SU-DHL-6 (cell line): ENCODE results near the gene STPG3.
A peak's percentile ranks its signal among the peaks of the same experiment; 100 is the strongest.

Experiments used
- H2AFZ ChIP-seq: fragments of 200-600 bp; sonication (generic); 2 replicates; pipeline ENCODE4 v1.6.1; 2014; ENCODE audit warnings: low read depth, mild to moderate bottlenecking, moderate library complexity, mixed read lengths, antibody characterized with exemption, low read length; ENCODE audit not compliant: severe bottlenecking
- H3F3A ChIP-seq: fragments of 200-600 bp; shearing (Covaris generic); 2 replicates; pipeline ENCODE4 v1.6.0; 2016; ENCODE audit warnings: antibody characterized with exemption, mild to moderate bottlenecking; ENCODE audit not compliant: insufficient read depth
- H3K27ac ChIP-seq: fragments of 200-600 bp; sonication (generic); 2 replicates; pipeline ENCODE4 v1.5.1; 2016; ENCODE audit warnings: low read depth, mild to moderate bottlenecking, low read length, moderate library complexity, mixed read lengths
- H3K27me3 ChIP-seq: fragments of 200-600 bp; sonication (generic), shearing (Covaris generic); 2 replicates; pipeline ENCODE4 v1.6.0; 2014; ENCODE audit warnings: mild to moderate bottlenecking, low read length
- H3K36me3 ChIP-seq: fragments of 200-600 bp; sonication (generic); 2 replicates; pipeline ENCODE4 v1.6.1; 2014; ENCODE audit warnings: mild to moderate bottlenecking, low read length, mixed read lengths
- H3K4me2 ChIP-seq: fragments of 300-600, 200-600 bp; shearing (Covaris generic), sonication (generic); 2 replicates; pipeline ENCODE4 v1.6.0; 2014; ENCODE audit warnings: low read length, low read depth, mild to moderate bottlenecking; ENCODE audit not compliant: poor library complexity, severe bottlenecking
- H3K4me3 ChIP-seq: fragments of 200-600 bp; sonication (generic); 2 replicates; pipeline ENCODE4 v1.5.1; 2014; ENCODE audit warnings: antibody characterized with exemption, low read length, mild to moderate bottlenecking, mixed read lengths; ENCODE audit not compliant: insufficient read depth, poor library complexity, severe bottlenecking
- H3K79me2 ChIP-seq: fragments of 200-600 bp; sonication (generic); 2 replicates; pipeline ENCODE4 v1.6.1; 2014; ENCODE audit warnings: mild to moderate bottlenecking, low read length, moderate library complexity; ENCODE audit not compliant: insufficient read depth
- H3K9ac ChIP-seq: fragments of 200-600 bp; sonication (generic); 2 replicates; pipeline ENCODE4 v1.7.0; 2014; ENCODE audit warnings: mild to moderate bottlenecking, low read length
- H3K9me2 ChIP-seq: fragments of 200-600 bp; sonication (generic); replicated peaks from 2 replicates; pipeline ENCODE4 v1.6.1; 2014; ENCODE audit warnings: low read length; ENCODE audit not compliant: insufficient read depth
- H3K9me3 ChIP-seq: fragments of 200-600 bp; sonication (generic); 2 replicates; pipeline ENCODE4 v1.6.1; 2014; ENCODE audit warnings: low read length, mixed read lengths; ENCODE audit not compliant: insufficient read depth
- H4K20me1 ChIP-seq: fragments of 200-600 bp; sonication (generic); 2 replicates; pipeline ENCODE4 v1.6.1; 2014; ENCODE audit warnings: low read depth, mild to moderate bottlenecking, antibody characterized with exemption, low read length, moderate library complexity, mixed read lengths
- CTCF ChIP-seq: fragments of 200-600 bp; sonication (generic); IDR thresholded peaks from one replicate; pipeline ENCODE4 v1.5.1; 2017; ENCODE audit warnings: antibody characterized with exemption, mild to moderate bottlenecking, low read length, moderate library complexity; ENCODE audit not compliant: insufficient read depth, poor library complexity, severe bottlenecking
- EZH2phosphoT487 ChIP-seq: fragments of 200-600 bp; sonication (generic), shearing (Covaris generic); conservative IDR thresholded peaks from 2 replicates; pipeline ENCODE4 v1.6.1; 2018; ENCODE audit warnings: mild to moderate bottlenecking, antibody characterized with exemption, low read length, moderate library complexity, mixed read lengths

STPG3 gene

GRCh38 chr9:137251194-137251461 is at the start of gene STPG3:
Gene STPG3, plus strand, starts transcription at chr9:137251286. Its CDS starts 1 bp downstream, at chr9:137251287.
- Histone ChIP-seq H3K4me2 (no peak within 1 kb of the TSS), H3K9me3 (no peaks in the 10 kb centered on the region), H3K27me3 (no peaks in the 10 kb centered on the region), H3F3A (no peaks in the 10 kb centered on the region), H2AFZ (no peak within 1 kb of the TSS), H3K9ac (no peak within 1 kb of the TSS), H3K9me2 (no peaks in the 10 kb centered on the region), H4K20me1 (no peaks in the 10 kb centered on the region), H3K36me3 (no peaks in the 10 kb centered on the region), H3K79me2 (peaks cover 8% of the 10 kb centered on the region), H3K4me3 (no peak within 1 kb of the TSS), H3K27ac (no peak within 1 kb of the TSS)
- TF ChIP-seq EZH2phosphoT487 (no peak), CTCF (no peak)

GRCh38 chr9:137202966-137203365 is 48.1 kb upstream of the STPG3 start:
- H4K20me1 ChIP-seq, result no peaks in the 10 kb centered on the region
- H3K9me2 ChIP-seq, result no peaks in the 10 kb centered on the region
- no peaks in the 10 kb centered on the region for H3K36me3 ChIP-seq
- no peaks in the 10 kb centered on the region for H3K27me3 ChIP-seq
- no peak overlapping the region for H3K4me3 ChIP-seq
- no peaks in the 10 kb centered on the region for H3K9me3 ChIP-seq
- H3F3A ChIP-seq, result peaks cover 12% of the 10 kb centered on the region
- no peak for TF ChIP-seq EZH2phosphoT487
- no peak for TF ChIP-seq CTCF
- H3K79me2 ChIP-seq, result peaks cover 31% of the 10 kb centered on the region
- 0 out of 2 replicates have a peak overlapping the region, but pooled peaks have one; percentile 2 for H3K9ac ChIP-seq
- no peak overlapping the region for H2AFZ ChIP-seq
- H3K27ac ChIP-seq, result peak overlapping the region; percentile 8; the same call in 1 of the 2 replicates
- H3K4me2 ChIP-seq, result peak overlapping the region; percentile 32

- no peak for TF ChIP-seq CTCF
- TF ChIP-seq EZH2phosphoT487, result no peak
- Histone ChIP-seq H3K79me2 (peaks cover 31% of the 10 kb centered on the region), H3K9me3 (no peaks in the 10 kb centered on the region), H2AFZ (no peak overlapping the region), H3K27ac (no peak overlapping the region), H3K4me3 (peak overlapping the region; percentile 69), H3K36me3 (no peaks in the 10 kb centered on the region), H4K20me1 (no peaks in the 10 kb centered on the region), H3K27me3 (no peaks in the 10 kb centered on the region), H3K9me2 (no peaks in the 10 kb centered on the region), H3K4me2 (peak overlapping the region; percentile 78), H3K9ac (peak overlapping the region; percentile 99), H3F3A (peaks cover 12% of the 10 kb centered on the region)
Measured at GRCh38 chr9:137204731-137205125, 46.4 kb upstream of the STPG3 start.
